GM21381 (cell line): ENCODE measurements around the gene GXYLT2.

Experiments
- ATAC-seq: cut with Tn5 transposase; IDR thresholded peaks from one replicate; pipeline ENCODE4 v1.9.1; 2021; ENCODE audit warnings: mild to moderate bottlenecking, moderate library complexity; ENCODE audit not compliant: unreplicated experiment

Gene GXYLT2, protein sequence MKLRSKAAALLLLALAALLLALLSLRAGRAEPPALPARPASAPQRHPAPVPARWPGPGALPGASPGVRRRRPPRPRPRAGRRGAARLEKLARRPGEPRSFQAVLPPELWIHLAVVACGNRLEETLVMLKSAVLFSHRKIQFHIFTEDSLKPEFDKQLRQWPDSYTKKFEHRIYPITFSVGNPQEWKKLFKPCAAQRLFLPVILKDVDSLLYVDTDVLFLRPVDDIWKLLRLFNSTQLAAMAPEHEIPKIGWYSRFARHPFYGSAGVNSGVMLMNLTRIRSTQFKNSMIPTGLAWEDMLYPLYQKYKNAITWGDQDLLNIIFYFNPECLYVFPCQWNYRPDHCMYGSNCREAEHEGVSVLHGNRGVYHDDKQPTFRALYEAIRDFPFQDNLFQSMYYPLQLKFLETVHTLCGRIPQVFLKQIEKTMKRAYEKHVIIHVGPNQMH

DNA sequence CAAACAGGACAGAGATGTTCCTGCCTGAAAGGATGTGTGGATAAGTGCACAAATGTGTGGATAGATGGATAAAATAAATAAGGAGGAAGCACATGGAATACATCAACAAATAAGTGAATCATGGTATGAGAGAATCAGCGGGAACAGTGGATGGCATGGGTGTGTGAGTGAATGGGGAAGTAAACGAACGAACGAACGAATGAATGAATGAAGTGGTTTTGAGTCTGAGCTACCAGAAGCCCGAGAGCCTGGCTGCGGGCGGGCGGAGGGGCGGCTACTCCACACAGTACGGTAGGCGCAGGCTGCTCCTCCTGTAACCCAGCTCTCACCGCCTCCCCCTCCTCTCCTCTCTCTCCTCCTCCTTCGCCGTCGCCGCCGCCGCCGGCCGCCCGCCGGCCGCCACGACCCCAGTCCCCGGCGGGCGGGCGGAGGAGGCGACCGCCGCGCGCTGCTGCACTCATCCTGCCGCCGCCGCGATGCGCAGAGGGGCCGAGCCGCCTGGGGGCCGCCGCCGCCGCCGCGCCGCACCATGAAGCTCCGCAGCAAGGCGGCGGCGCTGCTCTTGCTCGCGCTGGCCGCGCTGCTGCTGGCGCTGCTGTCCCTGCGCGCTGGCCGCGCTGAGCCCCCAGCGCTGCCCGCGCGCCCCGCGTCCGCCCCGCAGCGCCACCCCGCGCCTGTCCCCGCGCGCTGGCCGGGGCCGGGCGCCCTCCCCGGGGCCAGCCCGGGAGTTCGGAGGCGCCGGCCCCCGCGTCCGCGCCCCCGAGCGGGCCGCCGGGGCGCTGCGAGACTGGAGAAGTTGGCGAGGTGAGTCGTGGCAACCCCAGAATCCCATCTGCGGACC lies at the start of gene GXYLT2:
TSS of gene GXYLT2 (plus strand) at position 342 of the 841 bp plus-strand sequence. CDS start at position 530, 188 bp downstream.
- no peak for ATAC-seq

DNA sequence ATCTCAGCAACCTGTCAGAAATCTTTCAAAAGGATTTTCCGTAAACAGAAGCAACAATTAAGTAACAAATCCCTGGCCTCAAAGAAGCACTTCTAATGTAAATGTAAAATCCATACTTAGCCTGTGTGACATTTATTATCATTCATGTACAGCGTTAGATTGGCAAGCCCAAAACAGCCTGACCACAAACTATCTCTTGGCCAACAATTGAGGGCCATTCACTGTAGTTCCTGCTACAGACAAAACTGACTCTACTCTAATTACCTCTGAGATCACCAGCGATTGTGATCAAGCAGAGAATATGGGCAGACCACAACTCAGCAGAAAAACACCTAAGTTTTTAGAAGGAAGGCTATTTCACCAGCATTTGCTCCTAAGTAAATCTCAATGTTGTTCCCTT lies 48.8 kb upstream of the GXYLT2 start:
- no peak for ATAC-seq

GRCh38 chr3:72844436-72844993 lies 43.3 kb upstream of the GXYLT2 start:
- no peak for ATAC-seq

DNA sequence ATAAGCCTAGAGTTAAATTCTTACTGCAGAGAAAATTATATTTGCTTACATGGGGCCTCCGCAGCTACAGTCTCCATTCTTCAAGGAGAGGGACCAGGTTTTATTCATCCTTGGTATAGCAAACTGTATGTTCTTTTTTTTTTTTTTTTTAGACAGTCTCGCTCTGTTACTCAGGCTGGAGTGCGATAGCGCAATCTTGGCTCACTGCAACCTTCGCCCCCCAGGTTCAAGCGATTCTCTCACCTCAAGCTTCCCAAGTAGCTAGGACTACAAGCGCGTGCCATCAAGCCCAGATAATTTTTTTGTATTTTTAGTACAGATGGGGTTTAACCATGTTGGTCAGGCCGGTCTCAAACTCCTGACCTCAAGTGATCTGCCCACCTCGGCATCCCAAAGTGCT lies 41.7 kb upstream of the GXYLT2 start:
- no peak for ATAC-seq

GRCh38 chr3:72847282-72847681 lies 40.6 kb upstream of the GXYLT2 start:
- no peak for ATAC-seq

DNA sequence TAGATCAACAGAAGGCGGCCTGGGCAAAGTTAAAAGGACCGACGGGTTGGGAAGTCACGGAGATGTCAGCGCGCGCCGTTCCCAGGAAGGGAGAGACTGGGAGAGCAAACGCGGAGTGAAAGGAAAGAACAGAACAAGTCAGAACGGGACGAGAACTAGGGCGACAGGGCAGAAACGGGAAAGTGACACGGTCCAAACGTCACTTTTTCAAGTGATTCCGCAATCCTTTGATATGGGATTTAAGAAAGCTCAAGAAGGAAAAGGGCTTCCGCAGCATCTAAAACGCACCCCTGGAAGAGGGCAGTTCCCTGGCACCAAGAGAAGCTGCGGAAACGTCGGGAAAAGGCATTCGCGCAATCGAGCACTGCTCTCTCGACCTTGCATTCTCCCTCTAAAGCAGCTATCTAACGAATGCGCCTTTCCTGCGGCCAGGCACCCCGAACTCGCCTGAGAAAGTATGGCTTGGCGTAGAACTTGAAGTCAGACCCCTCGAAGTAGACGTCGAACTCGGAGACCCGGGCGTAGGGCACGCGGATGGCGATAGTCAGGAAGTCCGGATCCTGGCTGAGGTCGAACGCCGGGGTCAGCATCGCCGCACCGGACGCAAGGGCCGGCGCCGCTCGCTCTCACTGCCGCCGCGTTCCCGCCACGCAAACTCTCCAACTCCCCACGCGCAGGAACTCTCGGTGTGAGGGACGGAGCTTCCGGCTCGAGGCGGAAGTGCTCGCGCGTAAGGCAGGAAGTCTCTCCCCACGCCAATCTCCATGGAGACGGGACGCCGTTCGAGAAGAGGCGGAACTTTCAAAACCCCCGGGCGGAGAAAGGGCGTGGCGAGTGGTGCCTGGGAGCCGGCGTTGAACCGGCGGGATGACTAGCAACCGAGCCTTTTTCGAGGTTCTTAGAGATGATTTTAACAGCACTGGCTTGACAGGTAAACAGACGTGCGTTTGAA lies 39.8 kb upstream of the GXYLT2 start, which contains the start of gene SHQ1:
TSS of gene SHQ1 (minus strand) at position 695 of the 952 bp plus-strand sequence. CDS start at position 590, 105 bp downstream.
- peak; percentile 92 for ATAC-seq

- peak; percentile 58 for ATAC-seq
These were observed 39.2 kb upstream of the GXYLT2 start for GRCh38 chr3:72848703-72849081.

GRCh38 chr3:72855001-72855400 lies 32.8 kb upstream of the GXYLT2 start:
- ATAC-seq = no peak

GRCh38 chr3:72860053-72860452 lies 27.8 kb upstream of the GXYLT2 start:
- no peak for ATAC-seq

- ATAC-seq = no peak
These were observed 27.0 kb upstream of the GXYLT2 start for GRCh38 chr3:72860846-72861245.

GRCh38 chr3:72862314-72863090 lies 25.3 kb upstream of the GXYLT2 start:
- ATAC-seq = no peak

DNA sequence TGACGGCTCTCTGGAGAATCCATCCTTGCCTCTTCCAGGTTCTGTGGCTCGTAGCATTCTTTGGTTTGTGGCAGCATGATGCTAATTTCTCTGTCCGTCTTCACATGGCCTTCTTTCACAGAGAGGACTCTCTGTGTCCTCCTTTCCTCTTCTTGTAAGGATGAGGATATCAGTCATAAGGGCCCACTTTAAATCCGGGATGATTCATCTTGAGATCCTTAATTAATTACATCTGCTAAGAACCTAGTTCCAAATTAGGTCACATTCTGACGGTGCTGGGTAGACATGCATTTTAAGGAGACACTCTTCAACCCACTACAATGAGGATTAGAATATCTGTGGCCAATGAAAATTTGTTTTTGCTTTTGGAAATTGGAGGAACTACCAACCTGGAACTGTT lies 15.7 kb upstream of the GXYLT2 start:
- ATAC-seq = no peak

DNA sequence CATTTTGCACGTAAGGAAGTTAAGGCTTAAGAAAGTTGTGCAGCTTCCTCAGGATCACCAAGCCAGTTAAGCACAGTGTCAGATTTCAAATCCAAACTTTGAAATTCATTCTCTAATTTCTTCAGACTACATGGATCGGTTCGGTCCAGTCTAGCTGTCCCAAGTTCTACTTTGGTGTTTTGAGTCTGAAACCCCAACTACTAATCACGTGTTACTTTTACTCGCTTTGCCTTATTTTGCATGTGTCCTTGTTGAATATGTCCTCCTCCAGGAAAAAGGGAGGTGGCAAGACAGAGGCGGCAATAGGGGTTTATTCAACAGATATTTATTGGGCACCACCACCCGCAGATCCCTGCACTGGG lies 522 bp upstream of the GXYLT2 start:
- no peak for ATAC-seq

DNA sequence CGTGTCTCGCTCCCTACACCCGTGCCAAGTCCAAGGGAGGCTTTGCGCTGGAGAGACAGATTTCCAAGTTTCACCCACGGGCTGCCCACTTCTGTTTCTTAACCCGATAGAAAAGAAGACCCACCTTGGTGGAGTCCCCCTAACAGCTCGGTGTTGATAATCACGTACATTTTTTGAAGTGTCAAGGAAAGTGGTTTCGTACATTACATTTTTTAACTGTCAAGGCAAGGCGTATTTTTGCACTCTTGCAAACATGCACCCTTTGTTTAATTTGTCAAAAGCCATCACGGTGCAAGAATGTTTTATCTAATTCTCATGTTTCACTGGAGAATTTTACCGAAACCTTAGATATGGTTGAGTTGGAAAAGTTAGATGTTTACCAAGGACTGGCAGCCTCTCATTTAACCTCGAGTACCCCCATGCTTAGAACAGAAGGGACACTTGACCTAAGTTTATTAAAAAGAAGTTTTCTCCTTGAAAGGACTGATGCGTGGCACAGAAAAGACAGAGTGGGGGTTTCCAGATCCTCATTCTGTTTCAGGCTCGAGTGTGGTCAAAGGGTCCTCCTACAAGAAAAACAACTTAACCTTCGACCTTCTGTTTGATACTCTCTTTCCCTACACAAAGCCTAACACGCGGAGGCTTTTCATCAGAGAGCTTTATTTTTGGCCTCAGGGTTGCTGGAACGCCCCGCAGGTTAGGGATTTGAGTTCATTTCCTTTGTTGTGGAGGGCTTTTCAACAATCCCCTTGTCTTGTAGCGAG lies 882 bp downstream of the GXYLT2 start:
- ATAC-seq = no peak

DNA sequence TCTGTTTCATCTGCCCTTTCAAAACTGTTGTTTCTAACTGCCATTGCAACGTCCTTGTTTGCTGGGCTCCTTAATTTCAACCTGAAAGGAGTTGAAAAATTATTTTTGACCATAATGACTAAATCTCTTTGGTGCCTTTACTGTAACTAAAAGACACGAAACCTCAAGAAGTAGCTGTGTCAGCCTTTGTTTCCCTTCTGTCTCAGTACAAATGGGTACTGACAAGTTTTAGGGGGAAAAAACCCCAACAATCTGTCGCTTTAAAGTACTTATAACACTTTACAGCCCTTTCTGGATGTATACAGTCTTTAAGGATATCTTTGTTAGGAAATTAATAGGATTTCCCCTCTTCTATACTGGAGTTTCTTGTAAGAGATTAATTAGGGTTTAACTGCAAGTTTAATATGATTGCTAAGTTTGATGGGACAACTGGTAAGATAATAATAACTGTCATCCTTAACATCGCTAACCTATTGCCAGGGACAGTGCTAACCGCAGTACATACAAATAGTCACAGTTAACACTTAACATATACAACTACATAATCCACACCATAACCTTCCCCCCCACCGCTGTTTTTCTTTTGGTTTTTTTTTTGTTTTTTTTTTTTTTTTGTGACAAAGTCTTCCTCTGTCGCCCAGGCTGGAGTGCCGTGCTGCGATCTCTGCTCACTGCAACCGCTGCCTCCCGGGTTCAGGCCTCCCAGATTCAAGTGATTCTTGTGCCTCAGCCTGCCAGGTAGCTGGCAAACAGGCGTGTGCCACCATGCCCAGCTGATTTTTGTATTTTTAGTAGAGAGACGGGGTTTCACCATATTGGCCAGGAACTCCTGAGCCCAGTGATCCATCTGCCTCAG lies 1.7 kb downstream of the GXYLT2 start:
- ATAC-seq = no peak

GRCh38 chr3:72890166-72890925 lies 2.5 kb downstream of the GXYLT2 start:
- ATAC-seq = no peak
